Stimulated activated CD8-positive, alpha-beta memory T cell treated with anti-CD3 and anti-CD28 coated beads, Interleukin-4, amount 100 ng/mL, for 48 hours (primary cell): Measurements from ENCODE around the gene ARHGAP23.

ENCODE experiments used
- DNase-seq: peaks from one replicate; pipeline ENCODE4 v3.0.0-alpha.2; 2020

ARHGAP23 gene, protein sequence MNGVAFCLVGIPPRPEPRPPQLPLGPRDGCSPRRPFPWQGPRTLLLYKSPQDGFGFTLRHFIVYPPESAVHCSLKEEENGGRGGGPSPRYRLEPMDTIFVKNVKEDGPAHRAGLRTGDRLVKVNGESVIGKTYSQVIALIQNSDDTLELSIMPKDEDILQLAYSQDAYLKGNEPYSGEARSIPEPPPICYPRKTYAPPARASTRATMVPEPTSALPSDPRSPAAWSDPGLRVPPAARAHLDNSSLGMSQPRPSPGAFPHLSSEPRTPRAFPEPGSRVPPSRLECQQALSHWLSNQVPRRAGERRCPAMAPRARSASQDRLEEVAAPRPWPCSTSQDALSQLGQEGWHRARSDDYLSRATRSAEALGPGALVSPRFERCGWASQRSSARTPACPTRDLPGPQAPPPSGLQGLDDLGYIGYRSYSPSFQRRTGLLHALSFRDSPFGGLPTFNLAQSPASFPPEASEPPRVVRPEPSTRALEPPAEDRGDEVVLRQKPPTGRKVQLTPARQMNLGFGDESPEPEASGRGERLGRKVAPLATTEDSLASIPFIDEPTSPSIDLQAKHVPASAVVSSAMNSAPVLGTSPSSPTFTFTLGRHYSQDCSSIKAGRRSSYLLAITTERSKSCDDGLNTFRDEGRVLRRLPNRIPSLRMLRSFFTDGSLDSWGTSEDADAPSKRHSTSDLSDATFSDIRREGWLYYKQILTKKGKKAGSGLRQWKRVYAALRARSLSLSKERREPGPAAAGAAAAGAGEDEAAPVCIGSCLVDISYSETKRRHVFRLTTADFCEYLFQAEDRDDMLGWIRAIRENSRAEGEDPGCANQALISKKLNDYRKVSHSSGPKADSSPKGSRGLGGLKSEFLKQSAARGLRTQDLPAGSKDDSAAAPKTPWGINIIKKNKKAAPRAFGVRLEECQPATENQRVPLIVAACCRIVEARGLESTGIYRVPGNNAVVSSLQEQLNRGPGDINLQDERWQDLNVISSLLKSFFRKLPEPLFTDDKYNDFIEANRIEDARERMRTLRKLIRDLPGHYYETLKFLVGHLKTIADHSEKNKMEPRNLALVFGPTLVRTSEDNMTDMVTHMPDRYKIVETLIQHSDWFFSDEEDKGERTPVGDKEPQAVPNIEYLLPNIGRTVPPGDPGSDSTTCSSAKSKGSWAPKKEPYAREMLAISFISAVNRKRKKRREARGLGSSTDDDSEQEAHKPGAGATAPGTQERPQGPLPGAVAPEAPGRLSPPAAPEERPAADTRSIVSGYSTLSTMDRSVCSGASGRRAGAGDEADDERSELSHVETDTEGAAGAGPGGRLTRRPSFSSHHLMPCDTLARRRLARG (N-terminal part only)

DNA sequence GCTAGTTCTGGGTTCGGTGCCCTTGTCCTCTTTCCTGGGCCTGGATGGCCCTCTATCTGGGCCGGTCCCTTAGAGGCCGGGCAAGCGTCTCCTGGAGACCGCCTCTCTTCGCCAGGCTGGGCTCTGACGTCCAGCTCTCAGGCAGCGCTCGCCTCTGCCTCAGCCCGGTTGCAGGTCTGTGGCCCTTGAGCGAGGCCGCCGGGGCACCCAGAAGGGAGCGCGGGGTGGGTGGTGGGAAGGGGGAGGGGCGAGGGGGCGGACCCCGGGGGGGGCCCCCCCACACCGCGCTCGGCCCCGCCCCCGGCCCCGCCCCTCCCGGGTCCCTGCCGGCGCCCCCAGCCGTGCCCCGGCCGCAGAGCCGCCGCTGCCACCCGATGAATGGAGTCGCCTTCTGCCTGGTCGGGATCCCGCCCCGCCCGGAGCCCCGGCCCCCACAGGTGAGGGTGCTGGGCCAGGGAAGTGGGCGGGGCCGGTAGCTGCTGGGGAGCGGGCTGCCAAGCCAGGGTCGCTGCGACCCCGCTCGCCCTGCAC lies at the start of gene ARHGAP23:
TSS of gene ARHGAP23 (plus strand) at position 353 of the 531 bp plus-strand sequence. CDS start at position 375, 22 bp downstream.
- peak; percentile 45 for DNase-seq

DNA sequence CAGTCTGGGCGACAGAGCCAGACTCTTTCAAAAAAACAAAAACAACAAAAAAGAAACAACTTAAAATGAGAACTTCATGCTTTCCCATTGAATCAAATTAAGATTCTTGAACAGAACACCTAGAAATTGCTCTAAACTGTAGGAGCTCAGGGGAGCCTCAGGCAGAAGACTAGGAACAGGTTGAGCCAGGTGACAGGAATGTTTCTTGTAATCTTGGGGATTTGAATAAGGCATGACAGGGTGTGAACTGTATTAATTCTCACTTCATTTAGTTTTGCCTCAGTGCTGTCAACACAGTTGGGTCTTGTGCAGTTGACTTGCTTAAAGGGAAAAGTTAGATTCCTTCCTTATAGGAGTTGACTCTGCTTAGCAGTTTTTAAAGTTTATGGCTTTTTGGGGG lies 48.8 kb upstream of the ARHGAP23 start:
- DNase-seq: no peak

DNA sequence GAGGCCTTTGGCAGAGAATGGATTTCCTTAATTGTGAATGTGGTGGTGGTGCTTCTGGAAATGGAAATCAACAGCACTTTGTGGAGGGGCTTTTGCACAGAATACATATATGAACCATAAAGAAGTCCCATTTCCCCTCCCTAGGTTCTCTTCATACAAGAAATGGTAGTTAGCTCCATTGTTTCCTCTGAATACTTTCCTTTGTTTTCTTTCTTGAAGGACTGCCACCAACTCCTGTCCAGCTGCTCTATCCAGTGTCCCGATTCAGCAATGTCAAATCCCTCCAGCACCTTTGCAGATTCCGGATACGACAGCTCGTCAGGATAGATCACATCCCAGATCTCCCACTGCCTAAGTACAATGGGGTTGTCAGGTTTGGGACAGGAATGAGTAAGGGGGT lies 33.2 kb upstream of the ARHGAP23 start:
- DNase-seq: no peak

DNA sequence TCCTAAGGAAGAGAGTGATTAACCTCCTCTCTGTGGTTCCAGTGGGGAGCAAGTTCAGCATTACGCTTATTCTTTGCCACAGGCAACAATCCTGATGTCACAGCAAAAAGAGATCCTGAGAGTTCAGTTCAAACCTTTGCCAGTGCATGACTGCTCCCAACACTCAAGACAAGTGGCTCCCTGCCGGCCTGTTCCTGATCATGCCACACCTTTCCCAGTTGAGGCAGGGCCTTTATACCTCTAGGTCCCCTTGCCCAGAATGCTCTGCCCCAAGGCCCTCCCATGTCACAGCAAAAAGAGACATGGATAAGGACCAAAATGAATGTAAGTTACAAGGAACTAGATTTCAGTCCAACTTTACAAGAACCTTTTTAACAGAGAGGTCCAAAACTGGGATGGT lies 31.0 kb upstream of the ARHGAP23 start:
- no peak for DNase-seq

DNA sequence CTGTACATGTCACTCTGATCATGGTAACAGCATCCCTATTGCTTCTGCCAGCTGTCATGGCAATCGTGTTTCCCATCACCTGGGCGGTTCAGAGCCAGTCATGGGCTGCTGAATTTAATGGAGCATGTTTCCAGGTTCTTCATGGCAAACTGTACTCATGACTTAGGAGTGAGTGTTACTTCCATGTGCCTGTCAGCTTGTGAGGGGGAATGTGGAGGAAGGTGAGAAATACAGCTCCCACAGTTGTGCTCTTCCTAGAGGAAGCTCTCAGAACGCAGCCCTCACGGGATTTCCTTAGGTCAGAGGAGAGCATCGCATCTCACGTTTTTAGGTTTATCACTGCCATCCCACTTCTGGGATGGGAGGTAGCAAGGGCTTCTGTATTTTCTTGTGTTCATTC lies 28.0 kb upstream of the ARHGAP23 start:
- no peak for DNase-seq

DNA sequence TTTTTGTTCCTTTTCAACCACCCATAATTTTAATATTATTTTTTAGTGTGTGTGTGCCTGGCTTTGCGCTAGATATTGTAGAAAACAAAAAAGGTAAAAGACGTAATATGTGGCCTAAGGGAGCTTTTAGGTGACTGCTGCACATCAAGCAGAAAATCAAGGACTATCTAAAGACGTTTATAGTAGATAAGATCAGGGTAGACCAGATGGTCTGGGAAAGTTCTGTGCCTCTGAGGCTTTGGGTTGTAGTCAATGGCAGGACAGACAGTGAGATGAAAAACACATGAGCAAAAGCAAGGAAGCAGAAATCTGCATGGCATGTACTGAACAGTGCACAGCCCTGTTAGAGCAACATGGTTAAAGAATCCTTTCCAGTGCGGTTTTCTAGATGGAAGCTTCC lies 26.8 kb upstream of the ARHGAP23 start:
- DNase-seq: no peak

DNA sequence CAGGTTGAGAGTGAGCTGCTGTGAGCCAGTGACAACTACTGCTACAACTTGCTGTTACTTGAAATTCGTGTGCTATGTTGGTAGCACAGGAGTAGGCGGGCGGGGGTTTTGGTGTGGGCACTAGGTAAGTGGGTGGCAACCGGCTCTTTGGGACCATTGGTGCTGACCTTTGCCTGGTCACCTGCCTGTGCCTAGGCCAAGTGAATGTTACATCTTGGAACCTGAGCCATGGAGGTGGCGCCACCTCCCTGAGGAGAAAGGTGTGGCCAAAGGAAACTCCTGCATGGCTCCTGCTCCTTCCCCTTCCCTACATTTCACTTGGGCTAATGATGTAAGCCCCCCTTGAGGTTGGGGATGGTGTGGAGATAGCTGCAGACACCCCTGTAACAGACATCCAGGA lies 25.4 kb upstream of the ARHGAP23 start:
- no peak for DNase-seq

DNA sequence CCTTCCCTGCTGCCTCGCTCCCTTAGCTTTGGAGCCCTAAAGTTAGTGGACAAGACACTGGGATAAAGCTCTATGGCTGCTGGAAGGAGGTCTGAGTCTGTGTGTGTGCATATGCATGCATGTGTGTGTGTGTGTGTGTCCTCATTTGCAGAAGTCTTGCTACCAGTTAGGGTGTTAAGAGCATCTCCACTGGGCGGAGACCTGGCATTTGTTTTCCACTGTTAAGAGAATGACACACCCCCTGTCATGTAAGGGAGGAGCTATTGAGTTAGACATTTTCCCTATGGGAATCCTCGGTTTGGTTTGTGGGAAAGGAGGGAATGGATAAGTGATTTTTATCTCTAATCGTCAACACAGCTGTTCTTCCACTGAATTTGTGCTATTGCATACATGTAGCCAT lies 24.8 kb upstream of the ARHGAP23 start:
- no peak for DNase-seq

DNA sequence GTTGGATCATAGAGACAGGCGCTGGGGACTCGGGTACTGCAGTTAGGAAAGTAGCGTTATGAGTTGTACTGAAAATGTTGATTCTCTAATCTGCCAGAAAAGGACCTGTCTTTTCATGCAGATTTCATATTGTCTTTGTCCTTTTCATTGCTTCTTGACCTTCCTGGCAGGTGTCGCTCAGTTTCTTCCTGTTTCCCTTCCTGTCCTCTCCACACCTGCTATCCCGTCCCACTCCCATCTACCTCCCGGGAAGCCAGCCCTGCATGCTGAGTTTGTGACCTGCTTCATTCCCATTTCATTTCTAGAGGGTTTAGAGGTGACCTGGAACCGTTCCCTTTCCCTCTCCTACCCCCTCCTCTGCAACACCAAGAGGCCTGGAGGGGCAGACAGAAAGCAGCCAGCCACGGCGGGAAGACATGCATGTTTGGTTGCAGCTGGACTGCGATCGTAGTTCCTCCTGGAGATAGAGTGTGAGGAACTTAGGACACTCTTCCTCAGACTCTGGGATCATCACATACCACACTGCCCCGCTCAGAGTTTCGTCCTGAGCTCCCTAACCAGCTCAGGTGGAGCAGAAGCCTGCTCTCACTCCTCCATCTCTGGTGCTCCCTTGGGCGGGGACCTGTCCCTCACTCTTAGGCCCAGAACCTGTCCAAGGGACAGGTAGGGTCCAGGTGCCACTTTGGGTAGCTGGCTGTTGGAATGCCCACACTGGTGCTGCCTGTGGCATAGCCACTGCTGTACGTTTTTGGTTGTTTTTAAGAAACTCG lies 23.9 kb upstream of the ARHGAP23 start:
- DNase-seq: no peak

DNA sequence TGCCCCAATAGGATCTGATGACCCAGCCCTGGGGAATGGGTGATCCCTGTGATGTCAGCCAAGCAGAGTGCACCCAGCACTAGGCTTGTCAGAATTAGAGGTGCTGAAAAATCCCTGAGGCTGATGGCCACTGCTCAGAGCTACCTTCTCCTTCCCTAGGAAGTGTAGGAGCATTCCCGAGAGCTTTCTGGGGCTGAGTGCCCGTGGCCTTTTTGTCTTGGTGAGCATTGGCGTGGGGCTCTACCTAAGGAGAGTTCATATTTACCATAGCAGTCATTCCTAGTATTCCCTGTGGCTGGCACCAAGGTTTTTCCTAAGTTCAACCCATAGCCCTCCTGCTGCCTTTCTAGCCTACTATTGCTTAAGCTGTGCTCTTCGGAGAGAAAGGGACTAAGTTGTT lies 22.6 kb upstream of the ARHGAP23 start:
- no peak for DNase-seq

DNA sequence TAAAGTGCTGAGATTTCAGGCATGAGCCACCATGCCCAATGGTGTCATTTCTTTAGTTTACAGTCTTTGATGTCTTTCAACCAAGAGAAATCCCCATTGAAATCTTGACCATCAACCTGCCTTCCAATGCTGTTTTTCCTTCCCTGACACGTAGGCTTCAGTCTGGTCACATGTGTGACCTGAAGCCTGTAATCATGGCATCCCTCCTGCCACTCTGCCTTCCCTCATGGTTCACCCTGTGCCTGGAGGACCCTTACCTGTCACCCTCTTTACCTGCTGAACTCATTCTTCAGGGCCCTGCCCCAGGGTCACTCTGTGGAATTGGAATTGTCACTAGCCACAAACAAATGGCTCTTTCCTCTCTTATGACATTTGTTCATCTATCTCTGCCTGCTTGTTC lies 18.1 kb upstream of the ARHGAP23 start:
- DNase-seq: no peak

DNA sequence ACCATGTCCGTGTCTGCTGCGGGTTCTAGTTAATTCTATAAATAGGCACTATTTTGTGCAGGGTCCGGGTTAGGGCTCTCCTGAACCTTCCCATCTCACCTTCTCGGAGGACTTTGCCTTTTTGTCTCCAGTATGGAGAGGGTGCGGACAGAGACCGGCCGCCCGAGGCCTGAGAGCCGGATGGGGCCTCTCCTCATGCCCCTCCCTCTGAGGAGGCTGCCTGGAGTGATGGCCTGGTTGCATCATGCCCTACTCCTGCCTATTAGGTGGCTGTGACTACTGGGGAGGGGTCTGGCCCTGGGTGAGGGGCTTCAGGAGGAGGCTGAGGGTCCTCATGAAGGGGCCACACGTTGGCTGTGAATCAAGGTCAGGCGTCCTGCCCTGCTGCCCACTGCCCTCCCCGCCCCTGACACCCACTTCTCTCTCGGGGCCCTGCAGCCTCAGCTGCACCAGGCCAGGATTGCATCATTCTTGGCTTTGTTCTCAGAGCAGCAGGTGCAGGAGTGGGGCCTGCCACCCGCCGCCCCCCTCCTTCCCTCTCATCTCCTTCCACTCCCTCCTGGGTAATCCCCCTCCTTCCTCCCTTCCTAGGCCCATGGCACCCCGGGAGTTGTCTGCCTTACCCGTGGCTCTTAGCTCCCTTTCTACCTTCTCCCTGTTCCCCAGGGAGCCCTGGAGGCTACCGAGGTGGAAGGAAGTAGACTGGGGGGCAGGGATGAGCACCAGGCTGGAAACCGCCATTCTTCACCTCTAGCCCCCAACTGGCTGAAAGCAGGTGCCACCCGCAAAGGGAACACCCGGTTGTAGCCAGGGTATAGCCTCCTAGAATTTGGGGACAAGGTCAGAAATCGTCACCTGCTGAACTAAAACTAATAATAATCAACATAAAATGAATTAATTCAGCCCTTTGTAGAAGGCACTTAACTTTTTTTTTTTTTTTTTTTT lies 12.7 kb upstream of the ARHGAP23 start:
- peak; percentile 48 for DNase-seq

DNA sequence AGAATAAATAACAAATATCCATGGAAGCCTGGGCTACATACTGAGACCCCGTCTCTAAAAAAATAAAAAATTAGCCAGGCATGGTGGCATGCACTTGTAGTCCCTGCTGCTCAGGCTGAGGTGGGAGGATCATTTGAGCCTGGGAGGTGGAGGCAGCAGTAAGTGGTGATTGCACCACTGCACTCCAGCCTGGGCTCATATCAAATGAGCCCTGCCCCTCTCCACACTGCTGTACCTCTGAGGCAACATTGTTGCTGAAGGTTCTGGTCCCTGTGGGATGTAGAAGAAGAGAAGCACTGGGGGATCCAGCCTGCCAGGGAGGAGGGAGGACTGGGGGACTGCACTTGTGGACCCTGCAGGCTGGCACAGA lies 11.4 kb upstream of the ARHGAP23 start:
- no peak for DNase-seq

DNA sequence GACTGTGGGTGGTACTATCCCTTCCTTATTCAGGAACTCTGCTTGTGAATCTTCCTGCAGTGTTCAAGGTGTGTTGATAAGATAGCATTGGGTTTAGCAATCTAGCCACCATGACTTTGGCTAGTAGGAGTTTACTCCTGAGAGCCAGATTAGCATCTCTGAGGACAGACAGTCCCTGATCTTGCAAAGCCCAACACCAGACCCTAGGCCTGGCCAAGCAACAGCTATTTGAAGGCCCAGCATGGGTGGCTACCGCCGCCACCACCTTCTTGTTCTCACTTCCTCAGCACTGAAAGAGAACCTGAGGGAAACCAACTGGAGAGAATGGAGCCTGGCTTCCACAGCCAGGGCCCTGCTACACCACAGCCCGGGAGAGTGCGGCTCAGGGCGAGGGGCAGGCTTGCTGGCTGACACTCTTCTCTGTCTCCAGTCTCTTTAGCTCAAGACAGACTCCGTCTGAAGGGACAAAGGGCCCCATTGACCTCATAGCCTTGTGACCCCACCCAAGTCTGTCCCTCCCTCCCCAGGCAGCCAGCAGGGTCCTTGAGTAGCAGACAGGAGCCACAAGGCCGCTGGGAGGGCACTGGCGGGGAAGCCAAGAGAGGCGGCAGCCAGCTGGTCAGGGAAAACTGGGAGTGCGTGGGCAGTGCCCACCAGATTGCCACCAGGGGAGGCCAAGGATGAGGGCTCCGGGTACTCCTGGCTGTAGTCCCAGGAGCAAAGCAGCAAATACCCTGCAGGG lies 10.9 kb upstream of the ARHGAP23 start:
- no peak for DNase-seq

DNA sequence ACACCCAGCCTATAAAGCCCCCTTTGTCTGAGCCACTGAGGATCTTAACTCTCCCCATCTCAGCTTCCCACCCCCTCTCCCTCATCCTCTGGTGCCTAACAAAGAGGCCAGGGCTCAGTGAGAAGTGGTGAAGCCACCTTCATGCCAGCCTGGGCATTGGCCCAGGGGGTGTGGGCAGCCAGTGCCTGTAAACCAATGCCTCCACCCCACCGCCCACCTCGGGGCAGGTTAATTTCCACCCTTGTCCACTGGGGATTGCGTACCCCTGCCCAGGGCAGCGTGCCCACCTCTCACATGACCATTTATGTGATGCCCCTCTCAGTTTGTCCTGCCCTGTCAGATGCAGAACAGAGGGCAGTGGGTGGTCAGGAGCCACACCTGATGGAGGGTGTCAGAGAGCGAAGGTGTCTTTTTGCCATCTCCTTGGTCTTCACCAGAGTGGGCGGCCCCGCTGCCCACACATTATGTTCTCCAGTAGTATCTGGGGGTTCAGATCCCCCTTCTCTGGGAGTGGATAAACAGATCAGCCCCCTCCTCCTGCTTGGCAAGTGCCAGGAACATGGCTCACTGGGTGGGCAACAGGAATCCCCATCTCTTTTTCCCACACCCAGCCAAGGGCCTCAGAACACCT lies 10.1 kb upstream of the ARHGAP23 start:
- DNase-seq: no peak

DNA sequence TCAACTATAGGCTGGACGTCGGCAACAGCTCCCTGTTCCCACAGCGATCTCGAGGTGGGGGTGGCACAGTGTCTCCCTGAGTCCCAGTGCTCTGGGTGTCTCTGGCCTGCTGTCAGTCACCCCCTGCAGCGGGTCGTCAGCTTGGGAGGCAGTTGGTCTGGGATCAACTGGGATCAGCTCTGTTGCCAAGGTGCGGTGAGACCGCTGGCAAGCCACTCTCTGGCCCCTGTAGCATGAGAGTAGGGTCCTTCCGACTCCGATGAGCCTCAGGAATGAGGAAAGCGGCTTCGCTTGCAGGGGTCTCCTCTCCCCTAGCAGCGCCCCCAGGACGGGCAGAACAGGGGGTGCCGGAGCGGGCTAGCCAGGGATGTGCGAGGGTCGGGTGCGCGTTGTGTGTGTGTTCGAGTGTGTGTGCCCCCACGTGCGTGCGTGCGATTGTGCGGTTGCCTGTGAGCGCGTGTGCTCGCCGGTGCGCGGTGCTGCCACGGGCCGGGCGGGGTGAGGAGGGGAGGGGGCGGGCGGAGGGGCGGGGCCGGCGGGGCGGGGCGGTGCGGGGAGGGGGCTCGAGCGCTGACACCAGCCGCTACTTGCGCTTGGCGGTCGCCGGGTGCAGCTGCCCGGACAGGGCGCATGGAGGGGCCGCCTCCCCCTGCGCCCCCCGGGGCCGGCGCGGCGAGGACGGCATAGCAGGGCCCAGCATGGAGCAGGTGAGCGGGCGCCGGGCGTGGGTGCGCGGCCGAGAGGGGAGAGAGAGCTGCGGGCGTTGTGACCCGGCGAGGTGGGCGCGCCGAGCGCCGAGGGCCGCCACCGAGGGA lies 9.4 kb upstream of the ARHGAP23 start:
- no peak for DNase-seq

DNA sequence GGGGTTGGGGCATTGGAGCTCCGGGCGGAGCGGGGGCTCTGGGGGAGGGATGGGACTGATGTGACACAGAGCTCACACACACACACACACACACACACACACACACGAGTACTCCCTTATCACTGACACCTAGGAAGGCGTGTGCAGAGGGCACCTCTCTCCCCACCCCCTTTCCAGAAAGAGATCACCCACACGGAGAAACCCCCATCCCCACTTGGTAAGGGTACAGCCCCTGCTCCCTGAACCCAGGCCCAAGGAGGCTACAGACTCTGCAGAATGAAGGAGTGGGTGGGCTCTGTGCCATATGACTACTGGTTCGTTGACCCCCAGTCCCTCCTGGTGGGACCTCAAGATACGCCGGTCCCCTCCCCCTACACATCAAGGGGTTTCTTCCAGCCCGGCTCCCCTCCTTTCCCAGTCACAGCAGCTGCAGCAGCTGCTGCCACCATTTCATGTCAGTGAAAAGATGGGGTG lies 8.7 kb upstream of the ARHGAP23 start:
- DNase-seq: no peak

DNA sequence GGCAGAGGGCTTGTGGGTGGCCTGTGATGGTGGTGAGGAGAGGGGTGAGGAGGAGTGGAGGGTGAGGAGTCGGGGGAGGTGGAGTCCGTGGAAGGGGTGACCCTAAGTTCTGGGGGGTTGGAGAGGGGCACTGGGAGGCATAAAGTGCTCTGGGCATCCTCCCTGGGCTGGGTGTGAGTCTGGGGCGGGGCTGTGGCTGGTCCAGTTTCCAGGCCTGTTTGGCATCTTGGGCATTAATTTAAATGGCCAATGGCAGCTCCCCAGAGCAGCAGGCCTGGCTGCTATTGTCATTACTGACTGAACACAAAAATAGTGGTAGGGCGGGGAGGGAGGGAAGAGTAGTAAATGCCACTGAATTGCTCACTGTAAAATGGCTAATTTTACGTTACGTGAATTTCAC lies 7.7 kb upstream of the ARHGAP23 start:
- no peak for DNase-seq
